Activated CD8-positive, alpha-beta memory T cell treated with anti-CD3 and anti-CD28 coated beads, Interleukin-2, amount 50 U/mL, for 24 hours (primary cell): ENCODE data around the gene DUXB.

Experiments used
- DNase-seq: peaks from one replicate; pipeline ENCODE4 v3.0.0-alpha.2; 2020; ENCODE audit errors: extremely low read depth

DUXB gene

GRCh38 chr16:75660726-75661302, 40.4 kb downstream of the DUXB start:
- no peak for DNase-seq

GRCh38 chr16:75660321-75660720, 40.9 kb downstream of the DUXB start:
- no peak for DNase-seq

- DNase-seq = no peak
Measured at GRCh38 chr16:75658175-75658574, 43.1 kb downstream of the DUXB start.

- no peak for DNase-seq
Measured at GRCh38 chr16:75653922-75654321, 47.3 kb downstream of the DUXB start.

GRCh38 chr16:75648265-75649076, 52.8 kb downstream of the DUXB start:
- peak; percentile 67 for DNase-seq

- peak; percentile 83 for DNase-seq
Measured at GRCh38 chr16:75647492-75648264, 53.6 kb downstream of the DUXB start, which contains the start of the genes KARS1 and TERF2IP. TSS of gene KARS1 (minus strand) at chr16:75647665. CDS start at chr16:75647639, 26 bp downstream. TSS of gene TERF2IP (plus strand) at chr16:75647773. CDS start at chr16:75647883, 110 bp downstream.

- no peak for DNase-seq
Measured at GRCh38 chr16:75647112-75647491, 54.2 kb downstream of the DUXB start.

- no peak for DNase-seq
Measured at GRCh38 chr16:75644240-75645012, 56.8 kb downstream of the DUXB start.
